Measurements from ENCODE around the gene MXRA7.

- TF ChIP-seq CTCF (IDR thresholded peaks at IDR 0.05; ENCODE audit: low read depth, low read length) (no peak), EZH2phosphoT487 (IDR thresholded peaks at IDR 0.05; ENCODE audit: low read depth) (no peak)
Measured at GRCh38 chr17:76683921-76684745, 26.6 kb downstream of the MXRA7 start.

Measured in OCI-LY3 (cell line).